Amniotic stem cell (primary cell): Measurements from ENCODE around the gene TK1.
A peak's percentile ranks its signal among the peaks of the same experiment; 100 is the strongest.
"Not testable (repeated sequence)": the region's sequence is repeated elsewhere in the genome, so short reads cannot be mapped to it uniquely, and the experiment has no call there.

Experiments used
- DNase-seq: peaks from one replicate; lab custom pipeline; 2025; lab: John Stamatoyannopoulos, UW

TK1 gene

DNA sequence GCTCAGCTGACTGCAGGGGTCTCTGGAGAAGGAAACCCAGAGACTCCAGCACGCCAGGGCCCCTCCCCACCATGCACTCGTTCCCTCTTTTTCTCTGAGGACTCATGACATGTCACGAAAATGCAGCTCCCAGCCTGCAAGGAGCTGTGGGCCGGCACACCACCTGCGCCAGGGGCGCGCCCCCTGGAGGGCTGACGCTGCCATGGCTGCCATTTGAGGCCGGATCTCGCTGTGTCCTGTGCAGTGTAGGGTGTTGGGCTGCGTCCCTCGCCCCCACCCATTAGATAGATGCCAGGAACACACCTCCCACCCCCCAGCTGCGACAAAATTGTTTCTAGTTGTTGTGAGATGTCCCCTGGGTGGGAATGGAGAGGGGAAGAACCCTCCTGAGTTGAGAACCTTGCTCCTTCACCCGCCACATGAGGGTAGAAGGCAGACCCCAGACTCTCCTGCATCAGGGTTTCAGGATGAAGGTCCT is 10.3 kb downstream of the TK1 start:
- DNase-seq = peak; percentile 5

DNA sequence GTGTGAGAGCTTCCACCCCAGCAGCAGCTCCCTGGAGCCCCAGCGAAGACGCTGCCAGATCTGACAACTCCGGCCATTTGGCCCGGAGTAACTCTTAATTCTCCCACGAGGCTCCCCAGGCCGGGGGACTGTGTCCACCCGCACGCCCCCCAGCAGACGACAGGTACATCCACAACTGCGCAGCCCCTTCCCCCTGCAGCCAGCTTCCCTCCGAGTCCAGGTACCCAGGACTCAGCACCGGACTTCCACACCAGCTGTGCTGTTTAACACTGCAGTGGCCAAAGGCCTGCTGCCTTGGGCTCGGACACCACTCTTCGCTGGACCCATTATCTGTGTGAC is 11.2 kb downstream of the TK1 start:
- no peak for DNase-seq

DNA sequence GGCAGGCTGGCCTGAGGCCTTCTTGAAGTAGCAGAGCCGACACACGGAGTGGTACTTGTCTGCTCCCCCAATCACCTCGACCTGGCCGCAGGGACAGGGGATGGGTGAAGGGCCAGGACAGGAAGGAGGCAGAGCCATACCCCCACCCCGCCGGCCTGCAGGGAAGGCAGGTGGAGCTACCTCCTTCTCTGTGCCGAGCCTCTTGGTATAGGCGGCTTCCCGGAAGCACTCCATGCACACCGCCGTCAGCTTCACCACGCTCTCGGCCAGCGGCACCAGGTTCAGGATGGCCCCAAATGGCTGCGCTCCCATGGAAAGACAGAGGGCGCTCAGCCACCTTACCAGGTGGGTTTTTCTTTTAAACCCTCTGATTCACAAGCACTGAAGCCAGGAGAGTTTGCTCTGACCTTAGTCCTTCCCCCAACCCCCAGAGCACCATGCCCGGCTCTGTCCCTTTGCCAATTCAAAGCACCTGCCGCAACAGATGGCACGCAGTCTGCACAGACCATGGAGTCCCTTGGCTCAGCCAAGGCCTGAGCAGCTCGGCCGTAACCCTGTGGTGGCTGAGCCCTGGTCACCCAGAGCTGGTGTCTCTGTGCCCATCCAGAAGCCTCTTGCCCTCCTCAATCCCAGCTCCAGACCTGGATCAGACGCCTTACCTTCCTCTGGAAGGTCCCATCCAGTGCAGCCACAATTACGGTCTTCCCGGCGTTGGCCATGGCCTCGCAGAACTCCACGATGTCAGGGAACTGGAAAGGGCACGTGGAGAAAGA is 11.8 kb downstream of the TK1 start:
- no peak for DNase-seq

DNA sequence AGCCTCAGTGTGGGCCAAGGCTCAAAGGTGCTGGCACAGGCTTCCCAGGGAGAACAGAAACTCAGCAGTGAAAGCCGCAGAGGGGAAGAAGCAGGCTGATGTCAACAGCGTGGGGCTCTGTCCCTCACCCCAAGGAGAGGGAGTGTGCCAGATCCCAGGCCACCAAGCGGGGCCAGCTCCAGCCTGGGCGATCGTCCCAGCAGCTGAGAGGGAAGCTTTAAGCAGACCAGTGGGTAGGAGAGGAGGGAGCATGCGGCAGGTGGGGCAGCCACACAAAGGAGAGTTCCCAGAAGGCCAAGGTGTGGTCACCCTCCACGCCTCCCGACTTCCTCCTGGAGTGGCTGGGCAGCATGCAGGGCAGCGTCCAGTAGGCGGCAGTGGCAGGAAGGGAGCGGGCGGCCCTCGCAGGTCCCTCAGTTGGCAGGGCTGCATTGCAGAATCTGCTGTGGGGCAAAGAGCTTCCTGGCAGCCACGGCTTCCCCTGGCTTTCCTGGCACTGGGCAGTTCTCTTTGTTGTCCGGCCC is 12.4 kb downstream of the TK1 start:
- DNase-seq = no peak

DNA sequence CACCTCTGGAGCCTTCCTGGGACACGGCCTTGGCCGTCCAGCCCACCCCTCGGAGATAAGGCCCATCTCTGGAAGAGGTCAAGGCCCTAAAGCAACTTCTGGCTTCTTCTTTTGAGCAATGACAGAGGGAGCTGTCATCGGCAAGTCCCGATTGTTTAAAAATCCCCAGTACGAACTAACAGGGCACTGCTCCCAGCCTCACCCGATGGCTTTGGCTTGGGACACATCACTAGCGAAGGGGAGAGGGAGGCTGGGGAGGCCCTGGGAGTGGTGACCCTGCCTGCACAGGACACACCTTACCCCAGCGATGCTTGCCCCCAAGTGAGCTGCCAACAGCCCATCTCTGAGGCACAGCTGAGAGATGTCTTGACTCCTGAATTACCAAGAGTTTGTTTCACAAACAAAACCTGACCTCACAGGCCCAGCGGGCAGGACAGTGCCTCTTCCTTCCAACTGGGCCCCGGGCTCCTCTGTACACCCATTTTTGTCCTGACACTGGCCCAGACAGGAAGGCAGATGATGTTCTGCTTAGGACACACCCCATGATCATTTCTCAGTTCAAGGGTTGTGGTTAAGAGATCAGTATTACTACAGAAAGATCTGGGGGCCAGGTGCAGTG is 13.6 kb downstream of the TK1 start:
- DNase-seq = no peak

DNA sequence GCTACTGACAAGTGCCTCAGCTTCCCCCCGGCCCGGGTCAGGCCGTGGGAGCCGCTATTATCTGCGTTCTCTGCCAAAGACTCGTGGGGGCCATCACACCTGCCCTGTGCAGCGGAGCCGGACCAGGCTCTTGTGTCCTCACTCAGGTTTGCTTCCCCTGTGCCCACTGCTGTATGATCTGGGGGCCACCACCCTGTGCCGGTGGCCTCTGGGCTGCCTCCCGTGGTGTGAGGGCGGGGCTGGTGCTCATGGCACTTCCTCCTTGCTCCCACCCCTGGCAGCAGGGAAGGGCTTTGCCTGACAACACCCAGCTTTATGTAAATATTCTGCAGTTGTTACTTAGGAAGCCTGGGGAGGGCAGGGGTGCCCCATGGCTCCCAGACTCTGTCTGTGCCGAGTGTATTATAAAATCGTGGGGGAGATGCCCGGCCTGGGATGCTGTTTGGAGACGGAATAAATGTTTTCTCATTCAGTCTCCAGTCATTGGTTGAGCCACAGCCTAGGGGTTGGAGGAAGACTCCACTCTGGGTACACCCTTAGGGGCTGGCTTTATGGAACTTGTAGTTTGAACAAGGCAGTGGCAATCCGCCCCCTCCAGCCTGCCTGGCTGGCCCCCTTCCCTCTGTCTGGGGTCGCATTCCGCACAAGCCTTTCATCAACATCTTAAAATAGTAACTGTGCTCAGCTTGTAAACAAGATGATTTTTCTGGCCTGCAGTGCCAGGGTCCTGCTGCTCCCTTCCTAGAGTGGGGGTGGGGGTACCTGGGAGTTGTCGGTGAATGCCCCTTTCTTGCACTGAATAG is 14.4 kb downstream of the TK1 start:
- no peak for DNase-seq

DNA sequence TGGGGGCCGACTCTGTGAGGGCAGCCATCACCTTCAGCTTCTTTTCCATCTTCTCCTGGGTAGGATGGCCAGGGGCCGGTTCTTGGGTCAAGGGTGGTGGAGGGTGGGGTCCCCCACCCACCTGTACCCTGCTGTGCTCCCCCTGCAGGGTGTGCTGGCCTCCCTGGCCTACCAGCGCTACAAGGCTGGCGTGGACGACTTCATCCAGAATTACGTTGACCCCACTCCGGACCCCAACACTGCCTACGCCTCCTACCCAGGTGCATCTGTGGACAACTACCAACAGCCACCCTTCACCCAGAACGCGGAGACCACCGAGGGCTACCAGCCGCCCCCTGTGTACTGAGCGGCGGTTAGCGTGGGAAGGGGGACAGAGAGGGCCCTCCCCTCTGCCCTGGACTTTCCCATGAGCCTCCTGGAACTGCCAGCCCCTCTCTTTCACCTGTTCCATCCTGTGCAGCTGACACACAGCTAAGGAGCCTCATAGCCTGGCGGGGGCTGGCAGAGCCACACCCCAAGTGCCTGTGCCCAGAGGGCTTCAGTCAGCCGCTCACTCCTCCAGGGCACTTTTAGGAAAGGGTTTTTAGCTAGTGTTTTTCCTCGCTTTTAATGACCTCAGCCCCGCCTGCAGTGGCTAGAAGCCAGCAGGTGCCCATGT is 15.1 kb downstream of the TK1 start:
- DNase-seq = not testable (repeated sequence)

DNA sequence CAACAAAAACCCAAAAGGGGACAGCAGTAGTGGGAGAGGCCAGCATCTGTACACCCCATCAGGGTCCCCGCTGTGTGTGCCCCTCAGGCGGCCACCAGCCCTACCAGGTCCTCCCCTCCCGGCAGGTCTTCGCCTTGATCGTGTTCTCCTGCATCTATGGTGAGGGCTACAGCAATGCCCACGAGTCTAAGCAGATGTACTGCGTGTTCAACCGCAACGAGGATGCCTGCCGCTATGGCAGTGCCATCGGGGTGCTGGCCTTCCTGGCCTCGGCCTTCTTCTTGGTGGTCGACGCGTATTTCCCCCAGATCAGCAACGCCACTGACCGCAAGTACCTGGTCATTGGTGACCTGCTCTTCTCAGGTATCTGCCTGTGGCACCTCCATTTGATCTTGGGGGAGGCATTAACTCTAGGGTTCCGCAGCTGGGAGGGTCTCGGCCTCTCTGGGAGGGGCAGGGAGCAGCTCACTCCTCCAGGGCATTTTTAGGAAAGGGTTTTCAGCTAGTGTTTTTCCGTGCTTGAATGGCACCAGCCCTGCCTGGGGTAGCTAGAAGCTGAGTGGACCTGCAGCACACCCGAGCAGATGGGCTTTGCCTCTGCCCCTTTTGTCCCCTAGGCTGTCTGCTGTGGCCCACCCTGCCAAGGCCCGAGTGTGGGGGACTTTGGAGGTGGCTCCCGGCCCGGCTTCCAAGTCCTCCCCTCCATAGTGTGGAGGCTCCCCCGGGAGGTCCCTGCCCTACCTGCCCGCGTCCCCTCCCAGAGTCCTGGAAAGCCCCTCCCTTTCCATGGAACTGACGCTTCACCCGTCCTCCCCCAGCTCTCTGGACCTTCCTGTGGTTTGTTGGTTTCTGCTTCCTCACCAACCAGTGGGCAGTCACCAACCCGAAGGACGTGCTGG is 15.9 kb downstream of the TK1 start:
- no peak for DNase-seq

DNA sequence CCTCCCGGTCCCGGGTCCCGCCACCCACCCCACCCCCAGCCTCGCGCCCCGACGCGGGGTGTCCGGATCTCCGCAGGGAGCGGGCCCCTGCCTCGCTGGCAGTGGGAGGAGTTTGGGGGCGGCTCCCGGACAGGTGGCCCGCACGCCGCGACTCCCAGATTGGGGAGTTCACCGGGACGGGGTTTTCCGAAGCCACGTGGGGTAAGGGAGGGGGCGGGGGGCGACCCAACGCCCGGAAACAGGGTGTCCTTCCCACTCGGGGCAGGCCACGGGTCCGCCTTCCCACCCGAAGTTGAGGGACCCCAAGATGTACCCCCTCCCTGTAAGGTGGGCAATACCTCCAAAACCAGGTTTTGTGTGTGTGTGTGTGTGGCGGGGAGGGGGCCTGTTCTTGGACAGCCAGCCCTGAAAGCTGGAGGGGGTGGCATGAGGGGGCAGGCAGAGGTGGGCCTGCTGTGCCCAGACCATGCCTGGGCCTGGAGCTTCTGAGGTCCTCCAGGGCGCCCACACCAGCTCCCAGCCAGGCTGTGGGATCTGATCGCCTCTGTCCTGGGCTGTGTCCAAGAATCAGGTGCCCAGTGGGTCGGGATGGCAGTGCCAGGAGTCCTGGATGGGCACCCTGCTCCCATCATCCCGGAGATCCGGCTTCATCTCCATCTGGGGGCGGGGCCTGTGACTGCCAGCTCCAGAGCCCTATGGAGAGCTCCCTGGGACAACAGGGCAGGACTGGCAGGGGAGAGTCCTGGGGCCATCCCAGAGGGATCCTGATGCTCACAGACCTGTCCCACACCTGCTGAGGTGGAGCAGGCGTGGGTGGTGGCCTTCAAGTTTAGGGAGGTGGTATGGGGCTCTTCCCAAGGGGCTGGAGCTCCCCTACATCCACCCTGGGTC is 17.7 kb downstream of the TK1 start:
- peak; percentile 24 for DNase-seq

DNA sequence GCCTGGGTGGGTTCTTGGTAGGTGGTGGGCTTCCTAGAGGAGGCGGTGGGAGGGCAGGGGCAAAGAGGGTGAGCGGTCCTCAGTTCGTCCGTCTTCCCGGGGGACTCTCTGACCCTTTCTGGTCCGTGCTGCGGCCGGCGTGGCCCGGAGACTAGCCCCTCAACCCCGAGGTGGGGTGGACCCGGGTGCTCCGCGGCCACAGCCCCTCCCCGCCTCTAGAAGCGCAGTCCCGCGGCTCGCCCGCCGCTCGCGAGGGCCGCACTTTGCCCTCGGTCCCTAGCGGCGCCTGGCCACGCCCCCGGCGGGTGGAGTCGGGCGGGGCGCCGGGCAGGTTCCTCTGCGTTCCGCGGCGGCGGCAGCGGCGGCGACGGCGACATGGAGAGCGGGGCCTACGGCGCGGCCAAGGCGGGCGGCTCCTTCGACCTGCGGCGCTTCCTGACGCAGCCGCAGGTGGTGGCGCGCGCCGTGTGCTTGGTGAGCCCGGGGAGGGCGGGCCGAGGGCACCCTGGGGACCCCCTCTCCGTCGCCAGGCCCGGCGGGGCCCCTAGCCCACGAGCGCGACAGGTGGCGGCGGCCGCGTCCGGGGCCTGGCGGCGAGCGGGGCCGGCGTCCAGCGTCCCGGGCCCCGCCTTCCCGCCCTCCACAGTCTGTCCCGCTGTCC is 18.5 kb downstream of the TK1 start, which contains the start of gene SYNGR2:
TSS of gene SYNGR2 (plus strand) at position 340 of the 661 bp plus-strand sequence. CDS start at position 376, 36 bp downstream.
- DNase-seq = no peak

DNA sequence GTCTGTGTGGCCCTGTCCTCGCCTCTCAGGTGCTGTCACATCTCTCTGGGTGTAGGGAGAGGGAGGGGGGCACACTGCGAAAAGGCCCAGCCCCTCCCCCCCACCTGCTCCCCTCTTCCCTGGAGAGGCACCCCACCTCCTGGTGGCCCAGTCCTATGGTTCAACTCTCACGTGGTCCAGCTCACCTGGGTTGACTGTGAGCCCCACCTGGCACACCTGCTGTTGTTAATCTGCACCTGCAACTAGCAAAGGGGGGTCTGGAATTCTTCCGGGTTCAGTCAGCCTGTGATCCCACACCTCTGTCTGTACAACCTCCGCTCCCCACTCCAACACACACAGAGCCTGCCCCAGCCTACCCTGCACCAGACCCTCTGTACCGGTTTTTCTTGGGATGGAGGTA is 20.4 kb downstream of the TK1 start:
- DNase-seq = no peak

DNA sequence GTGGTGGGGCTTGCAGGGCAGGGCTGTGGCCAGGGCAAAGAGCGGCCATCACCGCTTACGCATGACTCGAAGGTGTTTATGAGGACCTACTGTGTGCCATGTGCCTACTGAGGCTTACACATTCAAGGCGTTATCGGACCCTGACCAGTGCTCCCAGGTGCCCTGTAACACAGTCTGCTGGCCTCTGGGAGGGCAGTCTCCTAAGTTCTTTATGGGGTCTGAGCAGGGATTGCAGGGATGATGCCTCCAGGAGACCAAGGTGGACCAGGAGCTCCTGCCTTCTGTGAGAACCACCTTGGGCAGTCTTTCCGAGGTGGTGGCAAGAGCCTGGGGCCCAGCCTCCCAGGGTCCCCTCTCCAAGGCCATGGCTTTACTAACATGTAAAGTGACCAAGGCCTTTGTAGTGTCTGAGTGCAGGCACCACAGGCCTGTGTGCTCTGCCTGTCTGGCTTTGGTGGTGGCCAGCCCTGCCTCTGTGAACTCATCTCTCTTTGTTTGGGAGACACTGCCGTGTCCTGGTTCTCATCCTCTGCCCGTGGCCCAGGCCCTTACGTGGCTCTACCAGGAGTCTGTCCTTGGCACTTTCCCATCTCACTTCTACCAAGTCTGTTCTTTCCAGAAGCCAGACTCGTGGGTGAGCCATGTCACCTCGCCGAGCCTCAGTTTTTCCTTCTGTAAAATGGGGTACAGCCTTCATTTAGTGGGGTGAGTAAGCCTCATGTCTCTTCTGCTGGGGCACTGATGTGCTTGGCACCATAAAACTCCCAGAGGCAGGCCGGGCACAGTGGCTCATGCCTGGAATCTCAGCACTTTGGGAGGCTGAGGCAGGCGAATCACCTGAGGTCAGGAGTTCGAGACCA is 21.9 kb downstream of the TK1 start:
- no peak for DNase-seq

DNA sequence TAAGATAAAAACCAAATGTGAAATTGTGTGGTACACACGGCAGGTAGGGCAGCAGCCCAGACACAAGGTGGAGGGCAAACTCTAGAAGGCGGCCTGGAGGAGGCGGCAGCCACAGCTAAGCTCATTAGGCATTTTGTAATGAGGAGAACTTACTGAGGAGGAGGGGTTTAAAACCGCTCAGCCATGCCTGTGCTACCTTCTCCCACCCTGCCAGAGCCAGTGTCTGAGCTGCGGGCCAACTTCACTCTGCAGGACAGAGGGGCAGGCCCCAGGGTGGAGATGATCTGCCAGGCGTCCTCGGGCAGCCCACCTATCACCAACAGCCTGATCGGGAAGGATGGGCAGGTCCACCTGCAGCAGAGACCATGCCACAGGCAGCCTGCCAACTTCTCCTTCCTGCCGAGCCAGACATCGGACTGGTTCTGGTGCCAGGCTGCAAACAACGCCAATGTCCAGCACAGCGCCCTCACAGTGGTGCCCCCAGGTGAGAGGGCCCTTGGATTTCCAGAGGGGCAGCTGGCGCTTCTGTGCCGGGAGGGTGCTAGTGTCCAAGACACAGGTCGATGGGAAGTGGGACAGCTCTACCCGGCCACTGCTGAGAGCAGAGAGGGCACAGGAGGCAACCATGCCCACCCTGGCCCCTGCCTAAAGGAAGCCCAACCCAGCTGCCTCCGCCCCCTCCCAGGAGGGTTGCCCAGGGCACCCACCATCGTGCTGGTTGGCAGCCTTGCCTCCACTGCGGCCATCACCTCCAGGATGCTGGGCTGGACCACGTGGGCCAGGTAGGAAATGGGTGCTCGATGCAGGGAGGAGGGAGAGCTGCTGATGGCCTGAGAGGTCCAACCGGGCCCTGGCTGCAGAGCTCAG is 22.7 kb downstream of the TK1 start:
- no peak for DNase-seq

DNA sequence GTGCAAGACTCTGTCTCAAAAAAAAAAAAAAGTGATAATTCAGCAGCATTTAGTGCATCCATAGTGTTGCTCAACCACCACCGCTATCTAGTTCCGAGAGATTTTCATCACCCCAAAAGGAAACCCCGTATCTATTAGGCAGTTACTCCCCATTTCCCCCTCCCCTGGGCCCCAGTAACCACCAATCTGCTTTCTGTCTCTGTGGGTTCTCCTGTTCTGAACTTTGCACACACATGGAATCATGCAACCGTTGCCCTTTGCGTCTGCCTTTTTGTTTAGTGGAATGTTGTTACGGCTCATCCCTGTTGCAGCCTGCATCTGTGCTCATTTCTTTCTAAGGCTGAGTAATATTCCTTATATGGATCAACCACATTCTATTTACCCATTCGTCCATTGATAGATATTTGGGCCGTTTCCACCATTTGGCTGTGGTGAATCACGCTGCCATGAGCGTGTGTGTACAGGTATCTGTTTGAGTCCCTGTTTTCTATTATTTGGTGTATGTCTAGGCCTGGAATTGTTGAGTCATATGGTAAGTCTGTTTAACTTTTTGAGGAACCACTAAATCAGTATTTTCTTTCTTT is 27.2 kb downstream of the TK1 start:
- DNase-seq = no peak

DNA sequence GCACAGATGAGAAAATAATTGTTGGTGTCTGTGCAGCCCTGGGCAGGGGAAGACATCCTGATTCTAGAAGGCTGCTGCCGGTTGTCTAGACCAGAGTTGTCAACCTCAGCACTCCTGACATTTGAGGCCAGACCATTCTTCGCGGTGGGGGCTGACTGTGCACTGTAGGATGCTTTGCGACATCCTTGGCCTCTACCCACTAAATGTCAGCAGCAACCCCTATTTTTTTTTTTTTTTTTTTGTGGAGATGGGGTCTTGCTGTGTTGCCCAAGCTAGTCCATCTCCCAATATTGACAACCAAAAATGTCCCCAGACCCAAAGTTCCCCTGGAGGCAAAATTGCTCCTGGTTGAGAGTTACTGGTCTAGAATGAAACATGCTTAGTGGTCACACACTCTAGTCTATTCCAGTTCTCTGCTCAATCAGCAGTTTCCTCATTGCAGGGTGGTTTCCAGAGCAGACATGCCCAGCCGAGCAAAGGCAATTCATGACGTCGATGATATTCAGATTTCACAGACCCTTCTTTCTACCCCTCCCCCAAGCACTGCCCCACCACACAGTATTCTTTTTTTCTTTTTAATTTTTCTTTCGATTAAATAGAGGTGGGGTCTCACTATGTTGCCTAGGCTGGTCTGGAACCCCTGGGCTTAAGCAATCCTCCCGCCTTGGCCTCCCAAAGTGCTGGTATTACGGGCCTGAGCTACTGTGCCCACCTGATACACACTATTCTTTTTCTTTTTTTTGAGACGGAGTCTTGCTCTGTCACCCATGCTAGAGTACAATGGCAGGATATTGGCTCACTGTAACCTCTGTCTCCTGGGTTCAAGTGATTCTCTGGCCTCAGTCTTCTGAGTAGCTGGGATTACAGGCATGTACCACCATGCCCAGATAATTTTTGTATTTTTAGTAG is 31.7 kb downstream of the TK1 start:
- no peak for DNase-seq

DNA sequence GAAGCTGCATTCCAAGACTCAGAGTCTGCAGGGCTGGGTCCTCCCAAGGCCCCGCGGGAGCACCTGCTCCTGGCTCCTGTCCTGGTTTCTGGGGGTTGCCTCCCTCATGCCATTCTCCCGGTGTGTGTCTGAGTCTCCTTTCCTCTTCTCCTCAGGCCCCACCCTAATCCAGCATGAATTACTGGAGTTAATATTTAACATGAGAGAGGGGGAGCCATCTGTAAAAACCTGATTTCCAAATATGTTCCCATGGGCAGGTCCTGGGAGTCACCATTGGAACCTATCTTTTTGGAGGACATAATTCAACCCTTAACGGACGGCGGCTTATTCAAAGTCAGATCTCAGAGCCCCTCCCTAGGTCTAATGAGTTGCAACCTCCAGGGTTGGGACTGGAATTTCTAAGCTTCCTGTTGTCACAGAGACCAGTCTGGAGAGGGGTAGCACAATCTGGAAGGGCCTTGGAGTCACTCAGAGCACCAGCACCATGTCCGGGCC is 35.3 kb downstream of the TK1 start:
- no peak for DNase-seq
